Kidney epithelial cell (primary cell): ENCODE data around the gene EIF2AK3. TPM values are rescaled to one million over a fixed set of nuclear protein-coding genes. Genes with fewer than 3 reads are reported as not detected.

Experiments used
- DNase-seq: peaks from one replicate; pipeline ENCODE4 v3.0.0-alpha.2; 2010; ENCODE audit warnings: low read depth
- H3K27me3 ChIP-seq: 2 replicates; pipeline ENCODE4 v1.6.0; 2011; ENCODE audit warnings: low read length; ENCODE audit not compliant: control insufficient read depth, insufficient read depth
- H3K36me3 ChIP-seq: 2 replicates; pipeline ENCODE4 v1.5.1; 2011; ENCODE audit warnings: low read length; ENCODE audit not compliant: control insufficient read depth, insufficient read depth
- H3K4me3 ChIP-seq: 2 replicates; pipeline ENCODE4 v1.5.1; 2011; ENCODE audit warnings: low read depth, mild to moderate bottlenecking, control low read depth, low read length
- CTCF ChIP-seq: IDR thresholded peaks from 2 replicates; pipeline ENCODE4 v1.5.1; 2011; ENCODE audit warnings: mild to moderate bottlenecking, moderate library complexity, low read length, control low read depth, inconsistent platforms; ENCODE audit not compliant: insufficient read depth, poor library complexity, severe bottlenecking
- total RNA-seq: library from RNA; depleted of rRNA; stranded (reverse); fragments of >200 nt; gene quantifications from 2 replicates; pipeline ENCODE4 v1.2.3, GENCODE V29; 2015

EIF2AK3 gene
- total RNA-seq: 11.9 and 14.0 TPM in 2 replicates

- peak; percentile 99 for DNase-seq
- Histone ChIP-seq H3K4me3 (peak within 1 kb of the TSS; percentile 96), H3K36me3 (no peaks in the 10 kb centered on the region), H3K27me3 (no peaks in the 10 kb centered on the region)
- no peak for TF ChIP-seq CTCF
Observed at GRCh38 chr2:88627055-88627855, at the start of gene EIF2AK3. TSS of gene EIF2AK3 (minus strand) at chr2:88627464. CDS start at chr2:88627274, 190 bp downstream.

DNA sequence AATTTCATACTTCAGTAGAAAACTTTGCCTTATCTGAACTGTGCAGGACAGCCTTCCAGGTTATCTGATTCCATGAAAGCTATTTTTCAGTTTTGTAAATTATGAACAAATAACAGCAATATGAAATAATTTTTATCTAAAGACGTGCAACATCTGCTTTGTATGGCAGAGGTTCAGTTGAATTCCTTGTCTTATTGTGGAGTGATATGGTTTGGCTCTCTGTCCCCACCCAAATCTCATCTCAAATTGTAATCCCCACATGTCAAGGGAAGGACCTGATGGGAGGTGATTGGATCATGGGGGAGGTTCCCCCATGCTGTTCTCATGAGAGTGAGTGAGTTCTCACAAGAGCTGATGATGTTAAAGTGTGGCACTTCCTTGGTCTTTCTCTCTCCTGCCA, 46.1 kb upstream of the EIF2AK3 start:
- Histone ChIP-seq H3K36me3 (no peaks in the 10 kb centered on the region), H3K27me3 (no peaks in the 10 kb centered on the region), H3K4me3 (no peak overlapping the region)
- DNase-seq: no peak
- no peak for TF ChIP-seq CTCF

DNA sequence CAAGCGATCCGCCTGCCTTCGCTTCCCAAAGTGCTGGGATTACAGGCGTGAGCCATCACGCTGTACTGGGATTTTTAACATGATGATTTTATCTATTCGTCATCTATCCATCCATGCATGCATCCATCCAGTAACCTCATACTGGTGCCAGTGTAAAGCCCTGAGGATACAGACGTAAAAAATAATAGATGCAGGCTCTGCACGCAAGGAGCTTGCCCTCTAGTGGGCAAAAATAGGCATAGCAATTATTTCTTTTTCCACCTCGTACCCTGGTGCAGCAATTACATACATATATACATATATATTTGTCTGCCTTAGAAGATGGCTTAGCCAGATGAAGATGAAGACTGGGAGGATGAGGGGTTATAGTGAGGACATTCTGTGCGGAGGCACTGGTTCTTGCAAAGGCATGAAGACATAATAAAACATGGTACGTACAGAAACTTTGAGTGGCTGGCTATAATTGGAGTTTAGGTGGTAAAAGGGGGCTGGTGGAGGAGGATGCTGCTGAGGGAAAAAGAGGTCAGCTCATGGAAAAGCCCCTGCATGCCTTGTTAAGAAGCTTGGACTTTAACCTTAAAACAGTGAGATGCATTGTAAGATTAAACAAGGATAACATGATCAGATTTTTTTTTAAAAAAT, 44.6 kb upstream of the EIF2AK3 start:
- Histone ChIP-seq H3K27me3 (no peaks in the 10 kb centered on the region), H3K4me3 (no peak overlapping the region), H3K36me3 (no peaks in the 10 kb centered on the region)
- TF ChIP-seq CTCF: peak; percentile 83
- DNase-seq: peak; percentile 37

GRCh38 chr2:88669482-88670214, 42.4 kb upstream of the EIF2AK3 start:
- no peak overlapping the region for H3K4me3 ChIP-seq
- no peaks in the 10 kb centered on the region for H3K27me3 ChIP-seq
- no peak for DNase-seq
- peak; percentile 66 for TF ChIP-seq CTCF
- no peaks in the 10 kb centered on the region for H3K36me3 ChIP-seq

GRCh38 chr2:88668862-88669261, 41.6 kb upstream of the EIF2AK3 start:
- no peaks in the 10 kb centered on the region for H3K36me3 ChIP-seq
- DNase-seq: no peak
- H3K27me3 ChIP-seq: no peaks in the 10 kb centered on the region
- no peak overlapping the region for H3K4me3 ChIP-seq
- TF ChIP-seq CTCF: no peak
